Jurkat, Clone E6-1 (cell line): ENCODE measurements around the gene BCAS3.
"Not testable (repeated sequence)": the region's sequence is repeated elsewhere in the genome, so short reads cannot be mapped to it uniquely, and the experiment has no call there.

Source experiments
- DNase-seq: peaks from one replicate; pipeline ENCODE4 v3.0.0-alpha.2; 2011; ENCODE audit warnings: low read depth, low spot score
- H3K4me3 ChIP-seq: 2 replicates; pipeline ENCODE4 v1.5.1; 2011; ENCODE audit warnings: mild to moderate bottlenecking, low read length, control low read depth, moderate library complexity

Gene BCAS3

DNA sequence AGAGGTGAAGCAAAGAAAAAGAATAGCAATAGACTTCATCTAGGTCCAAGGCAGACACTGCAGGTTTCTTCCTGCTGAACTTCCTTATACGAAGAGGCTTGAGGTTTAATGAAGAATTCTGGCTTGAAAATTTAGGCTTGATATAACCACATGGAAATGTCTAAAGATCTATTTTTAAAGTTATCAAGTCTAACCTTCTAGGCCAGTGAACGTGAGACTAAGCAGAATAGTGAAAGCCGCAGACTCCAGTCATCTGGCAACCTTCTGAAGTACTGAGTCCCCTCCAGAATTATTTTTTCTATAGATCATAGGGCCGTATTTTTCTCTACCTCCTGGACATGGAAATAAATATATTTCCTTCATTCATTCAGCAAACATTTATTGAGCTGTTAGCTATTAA lies 333.6 kb downstream of the BCAS3 start:
- H3K4me3 ChIP-seq = no peak overlapping the region
- no peak for DNase-seq

- no peak for DNase-seq
- H3K4me3 ChIP-seq = no peak overlapping the region
These were observed 338.3 kb downstream of the BCAS3 start for GRCh38 chr17:61015966-61016365.

- no peak for DNase-seq
- no peak overlapping the region for H3K4me3 ChIP-seq
These were observed 339.8 kb downstream of the BCAS3 start for GRCh38 chr17:61017317-61018006.

- no peak for DNase-seq
- H3K4me3 ChIP-seq = no peak overlapping the region
These were observed 341.3 kb downstream of the BCAS3 start for GRCh38 chr17:61018938-61019337.

DNA sequence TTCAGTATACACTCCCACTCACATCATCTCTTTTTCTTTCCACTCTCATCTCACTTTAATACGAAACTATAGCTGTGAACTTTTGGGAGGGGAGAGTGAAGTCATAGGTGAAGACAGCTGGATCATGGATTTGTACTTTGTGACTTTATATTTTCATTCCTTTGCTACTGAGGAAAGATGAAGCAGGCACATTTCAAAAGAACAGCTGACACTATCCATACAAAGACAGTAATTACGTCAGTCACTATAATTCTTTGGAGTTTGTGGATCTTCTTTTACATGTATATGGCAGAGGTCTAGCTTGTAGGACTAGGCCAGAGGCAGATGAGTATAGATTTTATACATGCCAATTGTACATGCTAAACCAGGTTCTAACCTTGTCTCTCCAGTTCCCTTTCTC lies 346.3 kb downstream of the BCAS3 start:
- DNase-seq = no peak
- H3K4me3 ChIP-seq = no peak overlapping the region

- no peak for DNase-seq
- no peak overlapping the region for H3K4me3 ChIP-seq
These were observed 349.2 kb downstream of the BCAS3 start for GRCh38 chr17:61026818-61027217.

DNA sequence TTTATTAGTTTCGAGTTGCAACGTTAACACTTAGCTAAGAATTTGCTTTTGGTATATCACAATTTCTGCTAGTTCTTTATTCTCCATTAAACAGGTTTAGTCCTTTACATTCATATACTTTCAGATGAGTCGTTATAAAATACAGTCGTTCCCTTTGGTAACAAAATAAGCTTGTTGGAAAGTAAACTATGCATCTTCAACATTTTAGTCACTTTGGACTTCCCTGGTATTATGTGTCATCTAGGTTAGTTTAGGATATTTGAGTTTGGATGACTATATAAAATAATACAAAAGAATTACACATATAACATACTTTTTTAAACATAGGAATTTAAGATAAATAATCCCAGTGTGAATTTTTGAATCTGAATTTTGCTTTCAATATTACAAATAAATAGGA lies 351.5 kb downstream of the BCAS3 start:
- no peak overlapping the region for H3K4me3 ChIP-seq
- no peak for DNase-seq

DNA sequence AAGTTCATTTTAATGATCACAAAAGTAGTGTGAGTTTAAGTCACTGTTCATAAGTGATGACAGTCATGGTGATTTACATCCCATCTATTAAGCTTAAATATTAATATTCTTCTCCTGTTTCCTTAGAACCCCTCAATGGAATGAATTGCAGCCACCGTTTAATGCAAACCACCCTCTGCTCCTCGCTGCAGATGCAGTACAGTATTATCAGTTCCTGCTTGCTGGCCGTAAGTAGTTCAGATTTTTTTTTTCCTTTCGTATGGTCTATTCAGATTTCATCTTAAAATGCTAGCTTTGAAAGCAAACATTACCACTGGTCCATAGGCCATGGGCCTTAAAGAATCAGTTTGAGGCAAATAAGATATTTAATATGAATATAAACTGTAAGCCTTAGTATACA lies 363.0 kb downstream of the BCAS3 start:
- H3K4me3 ChIP-seq = no peak overlapping the region
- DNase-seq = no peak

DNA sequence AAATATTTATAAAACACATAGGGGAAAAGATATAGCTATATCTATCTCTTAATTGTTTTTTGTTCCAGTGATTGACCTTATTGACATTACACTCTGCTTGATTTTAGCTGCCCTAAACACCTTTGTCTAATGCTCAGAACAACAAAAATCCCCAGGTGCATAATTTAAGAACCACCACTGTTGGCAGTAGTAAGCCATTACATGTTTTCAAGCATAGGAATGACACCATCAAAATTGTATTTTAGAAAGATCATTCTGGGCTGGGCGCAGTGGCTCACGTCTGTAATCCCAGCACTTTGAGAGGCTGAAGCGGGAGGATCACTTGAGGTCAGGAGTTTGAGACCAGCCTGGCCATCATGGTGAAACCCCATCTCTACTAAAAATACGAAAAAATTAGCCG lies 364.7 kb downstream of the BCAS3 start:
- not testable (repeated sequence) for H3K4me3 ChIP-seq, DNase-seq

DNA sequence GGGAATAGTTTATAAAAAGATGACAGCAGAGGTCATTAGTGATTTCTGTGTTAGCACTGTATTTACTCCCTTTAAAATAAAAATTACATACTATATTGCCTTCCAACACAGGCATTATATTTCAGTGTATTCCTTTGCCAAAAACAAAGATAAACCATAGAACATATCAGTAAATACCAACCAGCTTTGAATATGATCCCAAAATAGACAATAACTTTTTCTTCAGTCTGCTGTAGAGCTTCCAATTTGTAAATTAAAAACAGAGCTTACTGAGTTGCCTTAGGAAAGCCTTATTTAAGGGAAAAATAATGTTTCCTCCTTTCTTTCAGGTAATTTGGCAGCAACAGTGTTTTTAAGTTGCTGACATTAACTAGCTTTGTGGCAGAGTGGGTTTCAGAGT lies 369.9 kb downstream of the BCAS3 start:
- no peak for DNase-seq
- H3K4me3 ChIP-seq = no peak overlapping the region

GRCh38 chr17:61048376-61049106 lies 370.9 kb downstream of the BCAS3 start:
- DNase-seq = no peak
- H3K4me3 ChIP-seq = no peak overlapping the region

DNA sequence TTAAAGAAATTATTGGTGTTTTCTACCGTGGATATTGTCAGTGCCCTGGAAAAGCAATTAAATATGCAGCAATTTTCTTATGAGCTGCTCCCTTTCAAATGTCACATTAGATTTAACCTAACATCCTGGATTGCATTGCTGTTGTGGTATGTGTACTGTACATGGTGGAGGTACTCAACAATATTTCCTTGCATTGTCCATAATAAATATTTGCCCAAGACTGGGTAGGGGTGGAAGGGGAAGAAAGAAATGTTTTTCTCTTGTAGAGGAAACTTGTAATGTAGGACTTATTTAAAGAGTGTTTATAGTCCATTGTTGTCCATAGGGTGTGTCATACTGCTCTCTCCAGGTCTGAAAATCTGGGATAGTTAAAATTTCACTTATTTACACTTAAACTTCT lies 375.8 kb downstream of the BCAS3 start:
- DNase-seq = no peak
- no peak overlapping the region for H3K4me3 ChIP-seq

DNA sequence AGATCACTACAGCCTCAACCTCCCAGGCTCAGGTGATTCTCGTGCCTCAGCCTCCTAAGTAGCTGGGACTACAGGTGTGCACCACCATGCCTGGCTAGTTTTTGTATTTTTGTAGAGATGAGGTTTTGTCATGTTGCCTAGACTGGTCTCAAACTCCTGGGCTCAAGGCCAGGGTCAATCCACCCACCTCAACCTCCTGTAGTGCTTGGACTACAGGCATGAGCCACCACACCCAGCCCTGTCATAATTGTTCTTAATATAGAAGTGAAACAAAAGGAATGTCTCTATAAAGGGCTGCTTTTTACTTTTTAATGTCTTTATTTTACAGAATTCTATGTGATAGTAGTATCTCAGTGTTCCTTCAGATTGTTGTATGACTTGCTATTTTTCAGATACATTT lies 376.8 kb downstream of the BCAS3 start:
- H3K4me3 ChIP-seq = no peak overlapping the region
- DNase-seq = no peak

DNA sequence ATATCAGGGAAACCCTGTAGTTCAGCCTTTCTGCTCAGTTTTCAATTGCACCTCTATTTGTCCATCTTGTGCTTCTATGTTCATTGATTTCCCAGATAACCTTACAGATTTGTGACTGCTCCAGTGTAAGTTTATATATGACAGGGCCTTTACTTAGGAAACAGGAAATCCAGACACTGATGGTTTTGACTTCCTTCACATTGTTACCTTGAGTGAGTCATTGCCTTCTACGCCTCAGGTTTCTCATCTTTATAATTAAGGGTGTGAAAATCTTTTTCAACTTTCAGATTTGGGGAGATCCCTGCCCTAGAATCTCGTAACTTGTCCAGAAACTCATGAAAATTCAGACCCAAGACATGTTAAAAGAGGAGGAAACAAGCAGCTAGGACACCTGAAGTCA lies 379.6 kb downstream of the BCAS3 start:
- H3K4me3 ChIP-seq = no peak overlapping the region
- DNase-seq = no peak

- DNase-seq = no peak
- H3K4me3 ChIP-seq = no peak overlapping the region
These were observed 380.4 kb downstream of the BCAS3 start for GRCh38 chr17:61058066-61058465.

DNA sequence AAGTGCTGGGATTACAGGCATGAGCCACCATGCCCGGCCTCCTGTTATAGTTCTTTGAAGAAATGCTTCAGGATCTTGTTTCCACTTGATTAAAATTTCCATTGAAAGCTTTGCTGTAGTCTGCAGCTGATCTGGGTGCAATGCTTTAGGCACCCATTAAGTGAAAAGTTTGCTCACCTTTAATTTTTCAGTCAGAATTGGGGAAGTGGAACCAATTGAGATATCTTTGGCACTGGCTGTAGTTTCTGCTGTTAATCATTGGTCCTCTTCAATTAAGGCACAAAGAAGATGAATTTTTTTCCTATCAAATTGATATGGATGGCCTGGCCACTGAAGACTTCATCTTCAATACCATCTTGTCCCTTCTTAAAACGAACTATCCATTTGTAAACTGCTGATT lies 385.9 kb downstream of the BCAS3 start:
- DNase-seq = no peak

DNA sequence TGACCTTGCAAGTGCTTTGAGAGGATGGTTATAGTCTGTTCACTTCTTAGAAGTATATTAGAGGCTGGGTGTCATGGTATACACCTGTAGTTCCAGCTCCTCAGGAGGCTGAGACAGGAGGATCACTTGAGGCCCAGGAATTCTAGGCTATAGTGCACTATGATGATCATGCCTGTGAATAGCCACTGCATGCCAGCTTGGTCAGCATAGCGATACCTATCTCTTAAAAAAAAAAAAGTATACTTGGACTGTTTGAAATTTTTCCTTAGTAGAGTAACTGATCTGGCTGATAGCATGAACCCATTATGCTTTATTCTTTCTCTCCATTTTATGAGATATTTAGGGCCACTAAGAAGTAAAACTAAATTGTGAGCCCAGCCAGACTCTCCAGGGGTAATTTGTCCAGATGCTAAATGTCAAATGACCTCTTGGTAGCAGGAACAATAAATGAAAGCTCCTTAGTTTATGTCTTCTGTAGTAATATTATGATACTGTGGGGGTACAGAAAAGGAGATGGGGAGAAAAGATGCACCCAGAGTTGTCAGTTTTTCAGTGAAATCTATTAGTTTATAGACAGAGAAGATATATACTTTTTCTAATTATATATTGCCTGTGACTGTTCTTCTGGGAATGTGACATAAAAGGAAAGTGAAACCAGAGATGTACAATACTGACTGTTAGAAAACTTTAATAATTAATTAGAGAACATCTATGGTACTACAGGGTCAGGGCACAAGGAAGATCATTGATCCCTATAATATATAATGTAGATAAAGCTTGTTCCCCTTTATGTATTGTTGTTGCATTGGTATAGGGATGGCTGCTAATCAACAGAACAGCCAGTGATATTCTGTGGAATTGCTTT lies 386.7 kb downstream of the BCAS3 start:
- no peak for DNase-seq
- H3K4me3 ChIP-seq = no peak overlapping the region

More for the DNA sequence above, 385.9 kb downstream of the BCAS3 start:
- no peak overlapping the region for H3K4me3 ChIP-seq

GRCh38 chr17:61065263-61065773 lies 387.7 kb downstream of the BCAS3 start:
- no peak overlapping the region for H3K4me3 ChIP-seq
- DNase-seq = no peak

DNA sequence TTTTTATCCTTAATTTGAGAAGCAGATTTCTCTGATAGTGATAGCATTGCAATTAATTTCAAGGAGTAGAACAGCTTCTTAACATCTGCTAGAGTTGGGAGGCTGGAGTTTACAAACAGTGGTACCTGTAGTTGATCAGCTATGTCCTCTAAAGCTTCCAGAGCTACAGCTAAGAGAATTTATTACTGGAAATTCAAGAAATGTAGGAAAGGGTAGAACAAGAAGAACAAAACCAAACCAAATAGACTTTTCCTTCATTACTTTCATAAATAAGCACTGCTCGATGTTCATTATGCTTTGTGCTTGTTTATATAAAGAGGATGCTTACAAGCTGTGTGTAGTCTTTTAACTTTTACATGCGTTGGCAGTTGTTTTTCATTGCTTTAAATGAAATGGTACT lies 388.4 kb downstream of the BCAS3 start:
- no peak overlapping the region for H3K4me3 ChIP-seq
- no peak for DNase-seq

DNA sequence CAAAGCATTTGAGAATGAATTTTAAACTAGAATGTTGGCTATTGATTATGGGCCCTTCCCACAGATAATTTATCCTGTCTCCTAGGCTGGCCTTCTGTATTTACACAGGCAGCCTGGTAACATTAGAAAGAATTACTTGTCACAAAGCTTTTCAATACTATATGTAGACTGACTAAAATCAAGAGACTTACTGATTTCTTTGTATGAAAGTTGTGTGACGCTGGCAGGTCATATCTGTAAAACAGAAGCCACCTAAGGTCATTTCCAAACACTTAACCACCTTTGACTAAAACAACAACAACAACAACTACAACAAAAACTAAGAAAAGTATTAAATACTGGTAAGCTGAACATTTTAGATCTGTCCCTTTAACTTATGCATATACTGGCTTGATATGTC lies 393.0 kb downstream of the BCAS3 start:
- no peak overlapping the region for H3K4me3 ChIP-seq
- no peak for DNase-seq
